B cell (primary cell): ENCODE data around the gene TAS2R60.

ENCODE experiments used
- CTCF ChIP-seq: fragments of 200-600 bp; IDR thresholded peaks from one replicate; pipeline ENCODE4 v1.8.0; 2022; ENCODE audit warnings: antibody characterized with exemption, mild to moderate bottlenecking
- EZH2 ChIP-seq: IDR thresholded peaks from 2 replicates; pipeline ENCODE4 v1.6.1; 2012; ENCODE audit warnings: borderline replicate concordance, low read depth, mild to moderate bottlenecking, moderate library complexity, low read length; ENCODE audit not compliant: insufficient read depth, poor library complexity, severe bottlenecking

- TF ChIP-seq CTCF (no peak), EZH2 (no peak)
Measured at GRCh38 chr7:143463957-143464356, 20.7 kb downstream of the TAS2R60 start.
